ENCODE data around the gene CLK3. TPM values are rescaled to one million over a fixed set of nuclear protein-coding genes. Genes with fewer than 3 reads are reported as not detected.

The CLK3 gene
- total RNA-seq (2022; extraction: Qiagen RNA extraction; ENCODE audit: low read depth), result 31.7 to 36.2 TPM (median 33.4 TPM) in 5 replicates

GRCh38 chr15:74615508-74616365 lies at the start of gene CLK3:
Gene CLK3 (plus strand): TSS chr15:74615836. CDS start chr15:74619197, 3,361 bp downstream.

Other genes with a start within 250 kb of the CLK3 start
- gene CYP11A1, start 248.2 kb upstream of the CLK3 start, total RNA-seq (2022; extraction: Qiagen RNA extraction; ENCODE audit: low read depth), result not detected in 5 replicates
- gene SEMA7A, start 181.9 kb upstream of the CLK3 start, total RNA-seq (2022; extraction: Qiagen RNA extraction; ENCODE audit: low read depth), result 1.2 to 1.6 TPM (median 1.4 TPM) in 5 replicates
- 36.7 to 42.8 TPM (median 39.6 TPM) in 5 replicates for gene UBL7, start 154.7 kb upstream of the CLK3 start, total RNA-seq (2022; extraction: Qiagen RNA extraction; ENCODE audit: low read depth)
- 2.0 to 3.7 TPM (median 3.0 TPM) in 5 replicates for gene ARID3B, start 74.6 kb upstream of the CLK3 start, total RNA-seq (2022; extraction: Qiagen RNA extraction; ENCODE audit: low read depth)
- 17.1 to 23.2 TPM (median 19.0 TPM) in 5 replicates for gene EDC3, start 80.2 kb downstream of the CLK3 start, total RNA-seq (2022; extraction: Qiagen RNA extraction; ENCODE audit: low read depth)
- gene CYP1A1, start 109.7 kb downstream of the CLK3 start, total RNA-seq (2022; extraction: Qiagen RNA extraction; ENCODE audit: low read depth), result 1.1 to 2.3 TPM (median 1.7 TPM) in 5 replicates
- 0.05 TPM in 1 of 5 replicates, not detected in the others for gene CYP1A2, start 133.0 kb downstream of the CLK3 start, total RNA-seq (2022; extraction: Qiagen RNA extraction; ENCODE audit: low read depth)
- gene CSK, start 166.2 kb downstream of the CLK3 start, total RNA-seq (2022; extraction: Qiagen RNA extraction; ENCODE audit: low read depth), result 55.9 to 67.4 TPM (median 62.0 TPM) in 5 replicates
- not detected in 5 replicates for gene LMAN1L, start 197.0 kb downstream of the CLK3 start, total RNA-seq (2022; extraction: Qiagen RNA extraction; ENCODE audit: low read depth)
- gene CPLX3, start 210.8 kb downstream of the CLK3 start, total RNA-seq (2022; extraction: Qiagen RNA extraction; ENCODE audit: low read depth), result 0.07 to 0.13 TPM in 2 of 5 replicates, not detected in the others
- gene ULK3, start 227.3 kb downstream of the CLK3 start, total RNA-seq (2022; extraction: Qiagen RNA extraction; ENCODE audit: low read depth), result 29.2 to 34.6 TPM (median 32.7 TPM) in 5 replicates